OCI-LY7 (cell line): ENCODE measurements around the gene ADAMTSL2. TPM values are rescaled to one million over a fixed set of nuclear protein-coding genes. Genes with fewer than 3 reads are reported as not detected.

Source experiments
- BruUV-seq: library from RNA; stranded (reverse); fragments of 400-500 nt; replicated peaks from 2 replicates; lab custom pipeline; 2021; lab: Mats Ljungman, UMichigan
- CTCF ChIA-PET: fragments of 300-600 bp; sonication (Branson Sonifier 250); formaldehyde crosslinking; loops from one replicate; lab custom pipeline; 2022; ENCODE audit warnings: antibody characterized with exemption; ENCODE audit not compliant: unreplicated experiment; lab: Charles Lee
- POLR2A ChIA-PET: fragments of 300-600 bp; sonication (Branson Sonifier 250); formaldehyde crosslinking; loops from one replicate; lab custom pipeline; 2022; ENCODE audit warnings: antibody characterized with exemption; lab: Charles Lee
- DNase-seq: peaks from one replicate; pipeline ENCODE4 v3.0.0-alpha.2; 2015; ENCODE audit warnings: low spot score
- H2AFZ ChIP-seq: fragments of 200-600 bp; sonication (generic), shearing (Covaris generic); 2 replicates; pipeline ENCODE4 v1.6.1; 2014; ENCODE audit warnings: mild to moderate bottlenecking, antibody characterized with exemption, low read length, moderate library complexity
- H3K27ac ChIP-seq: fragments of 200-600 bp; sonication (generic); 2 replicates; pipeline ENCODE4 v1.5.1; 2014; ENCODE audit warnings: mixed run types, low read depth, mild to moderate bottlenecking, moderate library complexity, low read length, inconsistent platforms; ENCODE audit not compliant: poor library complexity, severe bottlenecking
- H3K36me3 ChIP-seq: fragments of 200-600 bp; sonication (generic); 2 replicates; pipeline ENCODE4 v1.6.1; 2014; ENCODE audit warnings: mild to moderate bottlenecking, antibody characterized with exemption, low read length, moderate library complexity, mixed read lengths; ENCODE audit not compliant: insufficient read depth
- H3K4me1 ChIP-seq: fragments of 200-600 bp; sonication (generic); 2 replicates; pipeline ENCODE4 v1.5.1; 2014; ENCODE audit warnings: mild to moderate bottlenecking, low read length; ENCODE audit not compliant: insufficient read depth, poor library complexity, severe bottlenecking
- H3K4me2 ChIP-seq: fragments of 200-600 bp; sonication (generic); 2 replicates; pipeline ENCODE4 v1.6.1; 2014; ENCODE audit warnings: mild to moderate bottlenecking, low read length
- H3K4me3 ChIP-seq: fragments of 200-600 bp; sonication (generic); 2 replicates; pipeline ENCODE4 v1.5.1; 2014; ENCODE audit warnings: mild to moderate bottlenecking, low read depth, low read length; ENCODE audit not compliant: poor library complexity, severe bottlenecking
- H3K79me2 ChIP-seq: fragments of 200-600 bp; sonication (generic); 2 replicates; pipeline ENCODE4 v1.6.1; 2016; ENCODE audit warnings: low read depth, mild to moderate bottlenecking, low read length, moderate library complexity, mixed read lengths; ENCODE audit not compliant: insufficient read depth
- H3K9me2 ChIP-seq: fragments of 200-600 bp; sonication (generic); 2 replicates; pipeline ENCODE4 v1.6.1; 2016; ENCODE audit warnings: mild to moderate bottlenecking, low read length, mixed read lengths; ENCODE audit not compliant: insufficient read depth
- H3K9me3 ChIP-seq: fragments of 200-600 bp; sonication (generic); 2 replicates; pipeline ENCODE4 v1.6.1; 2014; ENCODE audit warnings: mild to moderate bottlenecking, mixed run types, low read length, mixed read lengths
- H4K20me1 ChIP-seq: fragments of 200-600 bp; sonication (generic); 2 replicates; pipeline ENCODE4 v1.6.1; 2014; ENCODE audit warnings: mild to moderate bottlenecking, antibody characterized with exemption, low read length, moderate library complexity, mixed read lengths; ENCODE audit not compliant: insufficient read depth
- EZH2phosphoT487 ChIP-seq: fragments of 200-600 bp; sonication (generic); IDR thresholded peaks from 2 replicates; pipeline ENCODE4 v1.6.1; 2018; ENCODE audit warnings: low read depth, borderline replicate concordance, mild to moderate bottlenecking, mixed run types, antibody characterized with exemption, low read length, moderate library complexity, mixed read lengths
- intact Hi-C: fragments of 100-400 bp; cut with micrococcal nuclease; formaldehyde crosslinking; loops from one replicate; pipeline ENCODE4 v1.10.0; 2022; ENCODE audit not compliant: unreplicated experiment
- total RNA-seq, 2 experiments: library from RNA; depleted of rRNA in 1 of 2; stranded (reverse); fragments of >200 nt in 1 of 2; shearing (Covaris generic) in 1 of 2; gene quantifications; 2 replicates each; pipeline ENCODE4 v1.2.3, GENCODE V29; 2014 to 2022
- TF ChIP-seq, protein P1 (sequence below): fragments of 200-600 bp; sonication (generic); conservative IDR thresholded peaks from 2 replicates; pipeline ENCODE4 v1.5.1; 2014; ENCODE audit warnings: mild to moderate bottlenecking, antibody characterized with exemption, low read length, moderate library complexity, mixed read lengths

Gene ADAMTSL2
- total RNA-seq, 2 experiments from 2014 or later: 0.88 TPM; not detected in 1

- Histone ChIP-seq H3K9me2 (no peaks in the 10 kb centered on the region), H3K4me1 (peaks cover 31% of the 10 kb centered on the region), H3K36me3 (no peaks in the 10 kb centered on the region), H3K4me3 (no peak overlapping the region), H3K79me2 (no peaks in the 10 kb centered on the region), H4K20me1 (no peaks in the 10 kb centered on the region), H3K9me3 (no peaks in the 10 kb centered on the region), H3K27ac (no peak overlapping the region), H2AFZ (no peak overlapping the region), H3K4me2 (no peak overlapping the region)
- no peak for DNase-seq
- BruUV-seq: no TSS peak
- POLR2A ChIA-PET: no interaction called here
- CTCF ChIA-PET: no interaction called here
- intact Hi-C loops: no loop called here
- TF ChIP-seq, protein P1, sequence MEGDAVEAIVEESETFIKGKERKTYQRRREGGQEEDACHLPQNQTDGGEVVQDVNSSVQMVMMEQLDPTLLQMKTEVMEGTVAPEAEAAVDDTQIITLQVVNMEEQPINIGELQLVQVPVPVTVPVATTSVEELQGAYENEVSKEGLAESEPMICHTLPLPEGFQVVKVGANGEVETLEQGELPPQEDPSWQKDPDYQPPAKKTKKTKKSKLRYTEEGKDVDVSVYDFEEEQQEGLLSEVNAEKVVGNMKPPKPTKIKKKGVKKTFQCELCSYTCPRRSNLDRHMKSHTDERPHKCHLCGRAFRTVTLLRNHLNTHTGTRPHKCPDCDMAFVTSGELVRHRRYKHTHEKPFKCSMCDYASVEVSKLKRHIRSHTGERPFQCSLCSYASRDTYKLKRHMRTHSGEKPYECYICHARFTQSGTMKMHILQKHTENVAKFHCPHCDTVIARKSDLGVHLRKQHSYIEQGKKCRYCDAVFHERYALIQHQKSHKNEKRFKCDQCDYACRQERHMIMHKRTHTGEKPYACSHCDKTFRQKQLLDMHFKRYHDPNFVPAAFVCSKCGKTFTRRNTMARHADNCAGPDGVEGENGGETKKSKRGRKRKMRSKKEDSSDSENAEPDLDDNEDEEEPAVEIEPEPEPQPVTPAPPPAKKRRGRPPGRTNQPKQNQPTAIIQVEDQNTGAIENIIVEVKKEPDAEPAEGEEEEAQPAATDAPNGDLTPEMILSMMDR: no peak
- TF ChIP-seq EZH2phosphoT487: no peak
Observed at GRCh38 chr9:133537257-133537656, 2.8 kb downstream of the ADAMTSL2 start.

GRCh38 chr9:133538176-133538575 is 3.7 kb downstream of the ADAMTSL2 start:
- H3K79me2 ChIP-seq: no peaks in the 10 kb centered on the region
- ChIA-PET POLR2A (no interaction called here), CTCF (no interaction called here)
- H3K9me2 ChIP-seq: no peaks in the 10 kb centered on the region
- H3K4me3 ChIP-seq: no peak overlapping the region
- no peak for DNase-seq
- intact Hi-C loops: no loop called here
- H3K9me3 ChIP-seq: no peaks in the 10 kb centered on the region
- no peak overlapping the region for H3K4me2 ChIP-seq
- no TSS peak for BruUV-seq
- TF ChIP-seq, protein P1: no peak
- TF ChIP-seq EZH2phosphoT487: no peak
- no peak overlapping the region for H3K27ac ChIP-seq
- no peaks in the 10 kb centered on the region for H3K36me3 ChIP-seq
- no peak overlapping the region for H2AFZ ChIP-seq
- H4K20me1 ChIP-seq: no peaks in the 10 kb centered on the region
- H3K4me1 ChIP-seq: peaks cover 23% of the 10 kb centered on the region

DNA sequence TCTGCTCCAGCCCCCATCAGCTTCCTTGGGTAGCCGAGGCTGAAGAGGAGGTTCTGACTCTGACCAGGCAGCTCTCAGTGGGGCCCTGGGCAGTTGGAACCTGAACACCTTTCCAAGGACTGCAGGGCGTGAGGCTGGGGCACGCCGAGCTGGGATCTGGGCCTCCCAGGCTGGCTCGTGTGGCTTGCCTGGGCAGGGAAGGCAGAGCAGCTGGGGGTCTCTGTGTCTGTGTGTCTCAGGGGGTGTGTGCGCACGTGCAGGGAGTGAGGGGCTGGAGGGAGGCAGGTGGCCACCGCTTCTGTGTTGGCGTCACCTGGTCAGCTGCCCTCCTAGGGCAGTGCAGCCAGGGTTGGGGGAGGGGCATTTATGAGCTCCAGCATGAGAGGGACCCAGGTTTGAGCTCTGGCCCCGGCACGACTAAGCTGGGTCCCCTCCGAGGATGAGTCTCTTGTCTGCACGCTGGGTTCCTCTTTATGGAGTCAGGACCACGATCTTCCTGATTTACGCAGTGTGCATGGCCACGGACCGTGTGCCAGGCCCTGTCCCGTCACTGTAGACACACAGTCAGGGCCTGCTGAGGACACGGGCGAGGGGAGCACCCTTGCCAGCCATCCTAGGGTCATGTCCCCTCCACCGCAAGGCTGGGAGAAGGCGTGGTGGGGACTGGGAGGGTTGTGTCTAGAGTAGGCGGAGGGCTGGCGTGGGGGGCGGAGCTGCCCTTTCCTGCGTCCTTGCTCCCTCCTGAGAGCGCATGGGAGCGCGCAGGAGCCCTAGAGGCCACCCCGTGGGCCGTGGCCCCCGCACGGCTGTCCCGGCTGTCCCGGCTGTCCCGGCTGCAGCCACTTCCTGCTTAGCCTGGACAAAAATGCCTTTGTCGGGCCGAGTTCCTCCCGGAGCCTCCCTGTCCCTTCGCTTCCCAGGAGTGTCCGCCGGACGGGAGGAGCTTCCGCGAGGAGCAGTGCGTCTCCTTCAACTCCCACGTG is 4.6 kb downstream of the ADAMTSL2 start:
- Histone ChIP-seq H3K4me3 (no peak overlapping the region), H3K36me3 (no peaks in the 10 kb centered on the region), H2AFZ (no peak overlapping the region), H3K9me3 (no peaks in the 10 kb centered on the region), H3K9me2 (no peaks in the 10 kb centered on the region), H3K4me1 (peaks cover 14% of the 10 kb centered on the region), H3K4me2 (no peak overlapping the region), H3K79me2 (no peaks in the 10 kb centered on the region), H4K20me1 (no peaks in the 10 kb centered on the region), H3K27ac (no peak overlapping the region)
- CTCF ChIA-PET: no interaction called here
- no peak for DNase-seq
- TF ChIP-seq, protein P1: no peak
- no peak for TF ChIP-seq EZH2phosphoT487
- intact Hi-C loops: no loop called here
- POLR2A ChIA-PET: no interaction called here
- BruUV-seq: no TSS peak
